ENCODE measurements around the gene SPATA2. TPM values are rescaled to one million over a fixed set of nuclear protein-coding genes. Genes with fewer than 3 reads are reported as not detected.
A peak's percentile ranks its signal among the peaks of the same experiment; 100 is the strongest.

Gene SPATA2
- total and polyA plus RNA-seq, 2 donors, result 1.4 to 6.7 TPM

- H3K4me3 ChIP-seq (ENCODE audit: low read depth, low read length), result no peak overlapping the region
- 94% methylated on average over 15 of the region's 15 CpGs for WGBS
- H3K27ac ChIP-seq (ENCODE audit: low read depth), result no peak overlapping the region
- no peak for DNase-seq (ENCODE audit: extremely low spot score)
- H3K36me3 ChIP-seq (ENCODE audit: insufficient read depth), result peaks cover 3% of the 10 kb centered on the region
- no peaks in the 10 kb centered on the region for H3K4me1 ChIP-seq (ENCODE audit: insufficient read depth)
These were observed 26.1 kb upstream of the SPATA2 start for GRCh38 chr20:49941456-49941855.

GRCh38 chr20:49938173-49939163 lies 23.1 kb upstream of the SPATA2 start:
- 54% methylated on average over 12 of the region's 12 CpGs for WGBS
- H3K4me1 ChIP-seq (ENCODE audit: insufficient read depth), result no peaks in the 10 kb centered on the region
- H3K4me3 ChIP-seq (ENCODE audit: low read depth, low read length), result no peak overlapping the region
- H3K36me3 ChIP-seq (ENCODE audit: insufficient read depth), result no peaks in the 10 kb centered on the region
- no peak overlapping the region for H3K27ac ChIP-seq (ENCODE audit: low read depth)
- no peak for DNase-seq (ENCODE audit: extremely low spot score)

- 16% methylated on average over 12 of the region's 12 CpGs for WGBS
- H3K36me3 ChIP-seq (ENCODE audit: insufficient read depth), result no peaks in the 10 kb centered on the region
- no peaks in the 10 kb centered on the region for H3K4me1 ChIP-seq (ENCODE audit: insufficient read depth)
- H3K27ac ChIP-seq (ENCODE audit: low read depth), result no peak overlapping the region
- peak overlapping the region; percentile 82 for H3K4me3 ChIP-seq (ENCODE audit: low read depth, low read length)
- DNase-seq (ENCODE audit: extremely low spot score), result no peak
These were observed 21.9 kb upstream of the SPATA2 start for GRCh38 chr20:49937027-49937929.

- H3K4me3 ChIP-seq (ENCODE audit: low read depth, low read length), result peak within 1 kb of the TSS; percentile 82
- WGBS, result under 1% methylated on average over 79 of the region's 79 CpGs
- H3K36me3 ChIP-seq (ENCODE audit: insufficient read depth), result no peaks in the 10 kb centered on the region
- no peaks in the 10 kb centered on the region for H3K4me1 ChIP-seq (ENCODE audit: insufficient read depth)
- peak within 1 kb of the TSS; percentile 93 for H3K27ac ChIP-seq (ENCODE audit: low read depth)
- DNase-seq (ENCODE audit: extremely low spot score), result peak; percentile 78
These were observed 21.1 kb upstream of the SPATA2 start, which contains the start of gene RNF114 for GRCh38 chr20:49936153-49937026. RNF114 (plus strand) TSS chr20:49936397; CDS start chr20:49936413, 16 bp downstream.

GRCh38 chr20:49935746-49936152 lies 20.4 kb upstream of the SPATA2 start:
- no peak for DNase-seq (ENCODE audit: extremely low spot score)
- H3K36me3 ChIP-seq (ENCODE audit: insufficient read depth), result no peaks in the 10 kb centered on the region
- H3K4me1 ChIP-seq (ENCODE audit: insufficient read depth), result no peaks in the 10 kb centered on the region
- no peak overlapping the region for H3K27ac ChIP-seq (ENCODE audit: low read depth)
- peak overlapping the region; percentile 27 for H3K4me3 ChIP-seq (ENCODE audit: low read depth, low read length)
- WGBS, result 39% methylated on average over 21 of the region's 21 CpGs

GRCh38 chr20:49929142-49929494 lies 13.8 kb upstream of the SPATA2 start:
- H3K4me1 ChIP-seq (ENCODE audit: insufficient read depth), result no peaks in the 10 kb centered on the region
- DNase-seq (ENCODE audit: extremely low spot score), result no peak
- 32% methylated on average over 4 of the region's 4 CpGs for WGBS
- H3K4me3 ChIP-seq (ENCODE audit: low read depth, low read length), result no peak overlapping the region
- no peaks in the 10 kb centered on the region for H3K36me3 ChIP-seq (ENCODE audit: insufficient read depth)
- H3K27ac ChIP-seq (ENCODE audit: low read depth), result no peak overlapping the region

- WGBS, result 9% methylated on average over 15 of the region's 15 CpGs
- no peak overlapping the region for H3K4me3 ChIP-seq (ENCODE audit: low read depth, low read length)
- H3K4me1 ChIP-seq (ENCODE audit: insufficient read depth), result no peaks in the 10 kb centered on the region
- H3K36me3 ChIP-seq (ENCODE audit: insufficient read depth), result no peaks in the 10 kb centered on the region
- no peak overlapping the region for H3K27ac ChIP-seq (ENCODE audit: low read depth)
- DNase-seq (ENCODE audit: extremely low spot score), result peak; percentile 80
These were observed 13.2 kb upstream of the SPATA2 start for GRCh38 chr20:49928411-49929141.

- no peak overlapping the region for H3K4me3 ChIP-seq (ENCODE audit: low read depth, low read length)
- no peak overlapping the region for H3K27ac ChIP-seq (ENCODE audit: low read depth)
- no peaks in the 10 kb centered on the region for H3K4me1 ChIP-seq (ENCODE audit: insufficient read depth)
- H3K36me3 ChIP-seq (ENCODE audit: insufficient read depth), result no peaks in the 10 kb centered on the region
- 70% methylated on average over 2 of the region's 2 CpGs for WGBS
- DNase-seq (ENCODE audit: extremely low spot score), result no peak
These were observed 10.6 kb upstream of the SPATA2 start for GRCh38 chr20:49925901-49926454.

- no peak for DNase-seq (ENCODE audit: extremely low spot score)
These were observed 8.9 kb upstream of the SPATA2 start for GRCh38 chr20:49924247-49924646.

GRCh38 chr20:49919461-49919860 lies 4.1 kb upstream of the SPATA2 start:
- H3K4me3 ChIP-seq (ENCODE audit: low read depth, low read length), result no peak overlapping the region
- no peak for DNase-seq (ENCODE audit: extremely low spot score)
- no peak overlapping the region for H3K27ac ChIP-seq (ENCODE audit: low read depth)
- no peaks in the 10 kb centered on the region for H3K36me3 ChIP-seq (ENCODE audit: insufficient read depth)
- no peaks in the 10 kb centered on the region for H3K4me1 ChIP-seq (ENCODE audit: insufficient read depth)
- 71% methylated on average over 2 of the region's 2 CpGs for WGBS

More at GRCh38 chr20:49924247-49924646, 8.9 kb upstream of the SPATA2 start:
- Histone ChIP-seq H3K4me3 (ENCODE audit: low read depth, low read length) (no peak overlapping the region), H3K4me1 (ENCODE audit: insufficient read depth) (no peaks in the 10 kb centered on the region), H3K36me3 (ENCODE audit: insufficient read depth) (no peaks in the 10 kb centered on the region), H3K27ac (ENCODE audit: low read depth) (no peak overlapping the region)
- WGBS, result 50% methylated on average over 4 of the region's 4 CpGs

- 73% methylated on average over 7 of the region's 7 CpGs for WGBS
- H3K4me1 ChIP-seq (ENCODE audit: insufficient read depth), result no peaks in the 10 kb centered on the region
These were observed 3.7 kb upstream of the SPATA2 start for GRCh38 chr20:49919009-49919408.

GRCh38 chr20:49918446-49918845 lies 3.1 kb upstream of the SPATA2 start:
- WGBS, result 90% methylated on average over 3 of the region's 3 CpGs
- no peak overlapping the region for H3K4me3 ChIP-seq (ENCODE audit: low read depth, low read length)
- H3K27ac ChIP-seq (ENCODE audit: low read depth), result no peak overlapping the region
- no peaks in the 10 kb centered on the region for H3K4me1 ChIP-seq (ENCODE audit: insufficient read depth)
- no peaks in the 10 kb centered on the region for H3K36me3 ChIP-seq (ENCODE audit: insufficient read depth)
- DNase-seq (ENCODE audit: extremely low spot score), result no peak

More at GRCh38 chr20:49919009-49919408, 3.7 kb upstream of the SPATA2 start:
- Histone ChIP-seq H3K4me3 (ENCODE audit: low read depth, low read length) (no peak overlapping the region), H3K27ac (ENCODE audit: low read depth) (no peak overlapping the region), H3K36me3 (ENCODE audit: insufficient read depth) (no peaks in the 10 kb centered on the region)
- DNase-seq (ENCODE audit: extremely low spot score), result no peak
